Measurements from ENCODE around the gene SHROOM4.

Gene SHROOM4

DNA sequence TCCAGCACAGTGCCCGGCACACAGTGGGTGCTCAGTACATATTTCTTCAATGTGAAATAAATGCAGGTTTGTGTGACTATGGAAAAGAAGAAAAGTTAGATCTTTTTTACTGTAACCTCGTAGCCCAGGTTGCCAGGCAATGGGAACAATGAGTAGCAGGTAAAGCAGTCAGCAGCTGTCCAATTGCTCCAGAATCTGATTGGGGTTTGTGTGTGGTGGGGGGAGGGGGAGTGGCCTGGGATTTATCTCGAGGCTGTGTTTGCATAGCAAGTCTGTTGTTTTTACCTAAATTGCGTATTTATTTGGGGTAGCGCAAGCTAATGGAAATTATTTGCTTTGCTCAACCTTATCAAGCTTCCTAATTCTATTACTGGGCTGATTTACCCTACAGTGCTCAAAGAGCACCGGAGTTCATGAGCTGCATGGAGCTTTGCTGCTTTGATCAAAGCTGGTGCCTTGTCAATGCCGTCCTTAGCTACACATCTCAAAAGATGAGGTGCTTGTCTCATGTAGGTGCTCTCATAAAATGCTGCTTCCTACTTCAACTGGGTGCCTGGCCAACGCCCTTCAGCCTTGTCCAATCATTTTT, 198.3 kb downstream of the SHROOM4 start:
- no peak for DNase-seq (ENCODE audit: low read depth)

DNA sequence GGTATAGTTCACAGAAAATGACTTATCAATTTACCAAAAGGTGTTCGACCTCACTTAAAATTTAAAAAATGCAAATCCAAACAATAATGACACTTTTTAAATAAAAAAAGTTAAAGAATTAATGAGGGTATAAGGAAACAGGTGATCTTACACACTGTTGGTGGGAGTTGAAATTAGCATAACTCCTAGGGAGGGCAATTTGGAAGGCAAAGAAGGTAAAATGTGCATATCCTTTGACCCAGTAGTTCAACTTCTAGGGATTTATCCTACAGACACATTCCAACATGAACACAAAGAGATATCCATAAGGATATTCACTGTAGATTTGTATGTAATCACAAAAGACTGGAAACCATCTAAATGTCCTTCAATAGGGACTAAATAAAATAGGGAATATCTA, 199.5 kb downstream of the SHROOM4 start:
- DNase-seq (ENCODE audit: low read depth), result no peak

GRCh38 chrX:50613846-50614245, 200.1 kb downstream of the SHROOM4 start:
- DNase-seq (ENCODE audit: low read depth), result no peak

- no peak for DNase-seq (ENCODE audit: low read depth)
These were observed 204.2 kb downstream of the SHROOM4 start for GRCh38 chrX:50609796-50610195.

DNA sequence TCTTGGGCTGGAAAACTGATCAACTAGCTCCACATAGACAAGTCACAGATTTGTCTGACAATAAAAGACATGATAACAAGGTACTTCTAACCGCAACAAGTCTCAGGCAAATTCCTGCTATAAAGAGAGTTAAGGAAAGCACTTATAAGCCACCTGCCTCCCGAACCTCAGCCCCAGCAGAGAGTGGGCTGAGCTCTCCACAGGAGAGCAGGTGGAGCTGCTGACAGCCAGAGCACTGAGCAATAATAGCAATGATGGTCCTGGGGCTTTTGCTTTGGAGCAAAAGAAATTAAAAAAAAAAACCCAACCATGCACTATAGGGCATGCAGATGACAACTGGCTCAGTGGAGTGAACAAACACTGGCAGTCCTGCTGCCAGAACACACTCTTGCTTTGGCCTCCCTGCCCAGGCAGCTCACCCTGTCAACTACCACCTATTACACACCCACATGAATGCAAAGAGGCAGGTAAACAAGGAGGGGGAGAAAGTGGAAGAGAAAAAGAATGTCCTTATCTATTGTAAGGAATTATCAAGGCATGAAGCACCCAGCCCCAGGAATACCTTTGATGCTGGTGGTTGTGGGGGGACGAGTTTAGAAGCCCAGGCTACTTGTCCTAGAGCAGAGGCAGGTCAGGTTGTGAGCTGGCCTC, 207.6 kb downstream of the SHROOM4 start:
- DNase-seq (ENCODE audit: low read depth), result no peak

DNA sequence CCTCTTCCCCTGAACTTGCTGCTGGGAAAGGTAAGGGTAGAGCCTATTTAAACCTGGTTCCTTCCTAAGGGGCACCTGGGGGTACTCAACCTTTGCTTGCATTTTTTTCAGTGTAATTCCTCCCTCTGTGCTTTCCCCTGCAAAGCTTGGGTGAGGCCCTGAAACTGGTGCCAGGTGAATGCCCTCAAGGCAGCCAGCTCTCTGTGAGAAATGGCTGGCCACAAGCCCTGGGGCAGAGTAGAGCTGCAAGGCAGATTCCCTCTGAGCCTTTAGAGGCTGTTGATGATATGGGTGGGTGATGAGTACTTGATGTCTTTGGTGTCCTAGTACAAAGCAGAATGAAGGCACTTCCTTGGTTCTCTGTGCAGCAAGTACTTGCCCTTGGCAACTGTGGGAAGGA, 217.9 kb downstream of the SHROOM4 start:
- no peak for DNase-seq (ENCODE audit: low read depth)

GRCh38 chrX:50594788-50595187, 219.2 kb downstream of the SHROOM4 start:
- no peak for DNase-seq (ENCODE audit: low read depth)

- DNase-seq (ENCODE audit: low read depth), result no peak
These were observed 227.0 kb downstream of the SHROOM4 start for GRCh38 chrX:50586980-50587379.

DNA sequence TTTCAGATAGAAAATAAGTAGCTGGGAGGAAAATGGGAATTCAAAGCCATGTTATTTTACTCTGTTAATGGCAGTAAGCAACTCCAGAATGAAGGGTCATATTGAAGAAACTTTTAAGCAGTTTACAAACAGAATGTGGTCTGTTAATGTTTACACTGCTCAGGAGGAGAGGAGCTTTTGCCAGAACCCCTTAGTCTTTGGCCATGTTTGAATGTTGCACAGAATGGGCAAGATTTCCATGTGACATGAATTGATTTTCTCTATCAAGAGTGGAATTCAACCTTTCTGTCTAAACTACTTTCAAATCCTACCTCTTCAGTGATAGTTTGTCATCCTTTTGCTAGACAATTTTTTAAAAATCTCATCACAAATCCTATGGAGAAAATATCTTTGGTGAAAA, 227.6 kb downstream of the SHROOM4 start:
- no peak for DNase-seq (ENCODE audit: low read depth)

GRCh38 chrX:50581405-50581804, 232.6 kb downstream of the SHROOM4 start:
- no peak for DNase-seq (ENCODE audit: low read depth)

DNA sequence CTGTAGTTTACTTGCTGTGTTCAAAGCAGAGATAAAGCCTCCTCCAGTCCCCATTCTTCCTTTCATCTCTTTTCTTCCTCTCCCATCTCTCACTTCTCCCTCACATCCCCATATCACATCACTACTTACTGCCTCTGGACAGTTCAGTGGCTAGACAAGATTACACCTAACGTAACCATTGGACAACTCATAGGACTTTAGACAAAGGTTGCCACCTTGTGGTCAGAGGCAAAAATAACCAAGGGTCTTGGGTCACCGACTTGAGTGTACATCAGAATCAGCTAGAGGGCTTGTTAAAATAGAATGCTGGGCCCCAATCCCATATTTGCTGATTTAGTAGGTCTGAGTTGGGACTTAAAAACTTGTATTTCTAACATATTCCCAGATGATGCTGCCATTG, 234.0 kb downstream of the SHROOM4 start:
- DNase-seq (ENCODE audit: low read depth), result no peak

- no peak for DNase-seq (ENCODE audit: low read depth)
These were observed 236.7 kb downstream of the SHROOM4 start for GRCh38 chrX:50577326-50577725.

GRCh38 chrX:50567636-50568035, 246.4 kb downstream of the SHROOM4 start:
- no peak for DNase-seq (ENCODE audit: low read depth)

DNA sequence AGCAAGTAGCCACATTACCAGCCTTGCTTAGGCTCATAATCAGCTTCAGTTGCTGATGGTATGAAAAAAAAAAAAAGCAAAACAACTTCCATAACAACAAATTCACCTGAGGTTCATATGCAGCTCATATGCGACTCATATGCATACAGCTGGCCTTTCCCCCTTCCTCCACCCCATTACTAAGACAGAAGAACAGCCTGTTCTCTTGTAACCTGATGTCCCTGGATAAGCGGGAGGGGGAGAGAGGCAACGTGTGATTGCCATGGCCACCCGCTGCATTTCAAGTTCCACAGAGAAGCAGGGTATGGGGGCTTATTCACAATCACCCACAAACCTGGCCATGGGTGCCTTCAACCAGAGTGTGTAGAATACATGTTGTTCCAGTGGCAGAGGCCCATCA, 248.3 kb downstream of the SHROOM4 start:
- DNase-seq (ENCODE audit: low read depth), result no peak
